CD14-positive monocyte (primary cell): ENCODE data around the gene C3orf33. TPM values are rescaled to one million over a fixed set of nuclear protein-coding genes. Genes with fewer than 3 reads are reported as not detected.

Source experiments
- DNase-seq, 3 donors: peaks; one replicate each; pipeline ENCODE4 v3.0.0-alpha.2; 2011 to 2022
- H2AFZ ChIP-seq: 2 replicates; pipeline ENCODE4 v1.6.0; 2012; ENCODE audit warnings: mild to moderate bottlenecking, low read depth, low read length, inconsistent platforms; ENCODE audit not compliant: insufficient read depth, poor library complexity, severe bottlenecking
- H3K27ac ChIP-seq, 2 donors: 1 replicate in 1 of 2; 2 replicates in 1 of 2; pipeline ENCODE4 v1.5.1; 2012 to 2013; ENCODE audit warnings: low read length in 2 of 2, control low read depth in 1 of 2, inconsistent platforms in 1 of 2, low read depth in 1 of 2, mild to moderate bottlenecking in 1 of 2
- H3K27me3 ChIP-seq, 2 donors: one replicate each; pipeline versions ENCODE4 v1.6.0 to v1.6.1; 2011 to 2013; ENCODE audit warnings: low read length in 2 of 2; ENCODE audit not compliant: control insufficient read depth in 2 of 2, insufficient read depth in 2 of 2
- H3K36me3 ChIP-seq, 2 donors: replicated peaks in 1 of 2; 1 replicate in 1 of 2; 2 replicates in 1 of 2; pipeline versions ENCODE4 v1.5.1 to v1.6.1; 2012 to 2013; ENCODE audit warnings: low read length in 2 of 2, control low read depth in 1 of 2, inconsistent platforms in 1 of 2, mild to moderate bottlenecking in 1 of 2; ENCODE audit not compliant: insufficient read depth in 2 of 2, control insufficient read depth in 1 of 2
- H3K4me1 ChIP-seq, 2 donors: 1 replicate in 1 of 2; 2 replicates in 1 of 2; pipeline versions ENCODE4 v1.5.1 to v1.6.1; 2012 to 2013; ENCODE audit warnings: low read length in 2 of 2, control low read depth in 1 of 2, inconsistent platforms in 1 of 2, mild to moderate bottlenecking in 1 of 2, moderate library complexity in 1 of 2; ENCODE audit not compliant: insufficient read depth in 2 of 2, control insufficient read depth in 1 of 2
- H3K4me2 ChIP-seq: replicated peaks from 2 replicates; pipeline ENCODE3; 2012; ENCODE audit warnings: low read length, moderate library complexity, mild to moderate bottlenecking; ENCODE audit not compliant: poor library complexity, severe bottlenecking; ENCODE audit errors: extremely low read depth
- H3K4me3 ChIP-seq, 3 experiments: fragments of 200-600 bp in 1 of 3; sonication (generic) in 1 of 3; replicated peaks in 1 of 3; 1 replicate in 2 of 3; 2 replicates in 1 of 3; pipeline ENCODE4 v1.5.1; 2011 to 2013; ENCODE audit warnings: low read length in 3 of 3, mild to moderate bottlenecking in 3 of 3, control low read depth in 2 of 3, low read depth in 2 of 3, inconsistent platforms in 1 of 3, moderate library complexity in 1 of 3
- H3K79me2 ChIP-seq: 2 replicates; pipeline ENCODE4 v1.6.0; 2012; ENCODE audit warnings: mild to moderate bottlenecking, control low read depth, inconsistent platforms, low read length, moderate library complexity; ENCODE audit not compliant: insufficient read depth
- H3K9ac ChIP-seq: 2 replicates; pipeline ENCODE4 v1.6.0; 2017; ENCODE audit warnings: low read length, mild to moderate bottlenecking; ENCODE audit not compliant: insufficient read depth, poor library complexity, severe bottlenecking
- H3K9me3 ChIP-seq, 2 donors: replicated peaks in 1 of 2; 1 replicate in 1 of 2; 2 replicates in 1 of 2; pipeline versions ENCODE4 v1.5.1 to v1.6.1; 2012 to 2013; ENCODE audit warnings: low read length in 2 of 2, control low read depth in 1 of 2; ENCODE audit not compliant: control insufficient read depth in 1 of 2, insufficient read depth in 1 of 2
- H4K20me1 ChIP-seq: 2 replicates; pipeline ENCODE4 v1.6.0; 2012; ENCODE audit warnings: mild to moderate bottlenecking, low read length, control low read depth, moderate library complexity; ENCODE audit not compliant: insufficient read depth
- H3K27ac Mint-ChIP-seq, 7 donors: one replicate each; pipeline ENCODE4 v1.8.0; 2020; ENCODE audit warnings: mild to moderate bottlenecking in 7 of 7, mixed read lengths in 7 of 7, moderate library complexity in 6 of 7, inconsistent platforms in 2 of 7
- H3K27me3 Mint-ChIP-seq, 3 donors: one replicate each; pipeline ENCODE4 v1.8.0; 2021 to 2022; ENCODE audit warnings: low read depth in 3 of 3, mild to moderate bottlenecking in 3 of 3, mixed read lengths in 3 of 3, moderate library complexity in 3 of 3, inconsistent platforms in 1 of 3
- H3K36me3 Mint-ChIP-seq, 2 donors: one replicate each; pipeline ENCODE4 v1.8.0; 2020; ENCODE audit warnings: mixed read lengths in 2 of 2, inconsistent platforms in 1 of 2, mild to moderate bottlenecking in 1 of 2
- H3K4me1 Mint-ChIP-seq: one replicate; pipeline ENCODE4 v1.8.0; 2020; ENCODE audit warnings: mild to moderate bottlenecking, mixed read lengths
- H3K4me3 Mint-ChIP-seq, 2 donors: one replicate each; pipeline ENCODE4 v1.8.0; 2020; ENCODE audit warnings: mild to moderate bottlenecking in 2 of 2, mixed read lengths in 2 of 2, moderate library complexity in 1 of 2
- H3K9me3 Mint-ChIP-seq, 7 donors: one replicate each; pipeline ENCODE4 v1.8.0; 2020 to 2022; ENCODE audit warnings: mixed read lengths in 7 of 7, mild to moderate bottlenecking in 6 of 7, moderate library complexity in 6 of 7, inconsistent platforms in 2 of 7
- CTCF ChIP-seq: fragments of 200-600 bp; IDR thresholded peaks from one replicate; pipeline ENCODE4 v1.8.0; 2022; ENCODE audit warnings: antibody characterized with exemption, mild to moderate bottlenecking
- WGBS: methylation state at CpG from one replicate; pipeline ENCODE4 v1.1.5; 2013; ENCODE audit warnings: missing lambda C conversion rate; ENCODE audit not compliant: insufficient coverage; 5-methylcytosine and 5-hydroxymethylcytosine counted together
- intact Hi-C, 2 donors: fragments of 100-400 bp; cut with micrococcal nuclease; formaldehyde crosslinking; loops; one replicate each; pipeline versions ENCODE4 v1.15.0 to v1.15.1; 2023
- polyA plus RNA-seq, 3 donors: library from polyadenylated mRNA; depleted of rRNA in 1 of 3; unstranded in 2 of 3; stranded (reverse) in 1 of 3; fragments of 300-500 nt in 2 of 3; fragments of >200 nt in 1 of 3; fragmentation: Illumina TruSeq in 2 of 3; gene quantifications; 1 replicate in 2 of 3; 2 replicates in 1 of 3; pipeline ENCODE4 v1.2.3, GENCODE V29; 2012 to 2021

C3orf33 gene
- polyA plus RNA-seq, 3 donors, result 0.34 to 0.97 (median 0.49) TPM

GRCh38 chr3:155757577-155757976 is 48.5 kb downstream of the C3orf33 start:
- H3K4me1 ChIP-seq, result no peaks in the 10 kb centered on the region
- no peaks in the 10 kb centered on the region for H3K4me1 Mint-ChIP-seq
- H3K9me3 Mint-ChIP-seq, result no peaks in the 10 kb centered on the region
- no peak overlapping the region for H3K4me2 ChIP-seq
- no peak for TF ChIP-seq CTCF
- no peak overlapping the region for H3K27ac Mint-ChIP-seq
- H3K79me2 ChIP-seq, result no peaks in the 10 kb centered on the region
- no peak overlapping the region for H3K4me3 ChIP-seq
- H3K4me3 Mint-ChIP-seq, result no peak overlapping the region
- H3K27ac ChIP-seq, result no peak overlapping the region
- no peak overlapping the region for H2AFZ ChIP-seq
- H3K36me3 ChIP-seq, result no peaks in the 10 kb centered on the region
- no peaks in the 10 kb centered on the region for H4K20me1 ChIP-seq
- no peaks in the 10 kb centered on the region for H3K36me3 Mint-ChIP-seq
- H3K9ac ChIP-seq, result no peak overlapping the region
- intact Hi-C loops, result no loop called here
- H3K9me3 ChIP-seq, result no peaks in the 10 kb centered on the region
- DNase-seq, result no peak
- WGBS, result 90% methylated on average over 2 of the region's 7 CpGs
- H3K27me3 ChIP-seq, result no peaks in the 10 kb centered on the region
- H3K27me3 Mint-ChIP-seq, result peaks cover 0 to 6% (median 0%) of the 10 kb centered on the region in 3 donors

- H3K27ac Mint-ChIP-seq, result no peak overlapping the region
- no peaks in the 10 kb centered on the region for H3K36me3 Mint-ChIP-seq
- H3K4me1 Mint-ChIP-seq, result no peaks in the 10 kb centered on the region
- Histone ChIP-seq H3K27ac (no peak overlapping the region), H3K4me3 (no peak overlapping the region), H3K36me3 (no peaks in the 10 kb centered on the region), H3K9me3 (no peaks in the 10 kb centered on the region), H3K4me1 (no peaks in the 10 kb centered on the region), H3K9ac (no peak overlapping the region), H3K4me2 (no peak overlapping the region), H4K20me1 (no peaks in the 10 kb centered on the region), H3K27me3 (peaks cover 3 to 4% of the 10 kb centered on the region in 2 donors), H2AFZ (no peak overlapping the region), H3K79me2 (no peaks in the 10 kb centered on the region)
- 81% methylated on average over 5 of the region's 11 CpGs for WGBS
- no peaks in the 10 kb centered on the region for H3K9me3 Mint-ChIP-seq
- H3K4me3 Mint-ChIP-seq, result no peak overlapping the region
- peak; percentile 38 for TF ChIP-seq CTCF
- DNase-seq, result peak in 1 of 3 donors; percentile 10
- peaks cover under 1 to 11% (median 7%) of the 10 kb centered on the region in 3 donors for H3K27me3 Mint-ChIP-seq
- intact Hi-C loops, result no loop called here
These were observed 52.9 kb downstream of the C3orf33 start for GRCh38 chr3:155753038-155753639.
